Measurements from ENCODE around the gene TNFRSF11A.

The TNFRSF11A gene

DNA sequence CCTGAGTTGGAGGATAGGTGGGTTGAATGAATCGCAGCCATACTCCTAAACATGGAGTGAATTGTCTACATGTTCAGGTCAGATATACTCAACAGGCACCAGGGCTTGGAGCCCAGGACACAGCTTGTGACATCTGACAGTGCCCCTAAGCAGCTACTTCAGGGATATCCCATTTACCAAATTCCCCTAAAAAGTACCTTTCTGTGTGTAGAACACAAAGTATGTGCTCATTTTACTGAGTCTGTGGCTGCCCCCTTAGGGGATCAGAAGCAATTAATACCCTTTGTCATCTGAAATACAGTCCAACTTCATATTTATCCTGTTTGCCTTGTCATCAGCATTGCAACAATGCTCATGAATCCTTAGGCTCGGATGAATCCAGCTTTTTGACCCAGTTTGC lies 20.8 kb downstream of the TNFRSF11A start:
- DNase-seq (ENCODE audit: low spot score), result no peak

DNA sequence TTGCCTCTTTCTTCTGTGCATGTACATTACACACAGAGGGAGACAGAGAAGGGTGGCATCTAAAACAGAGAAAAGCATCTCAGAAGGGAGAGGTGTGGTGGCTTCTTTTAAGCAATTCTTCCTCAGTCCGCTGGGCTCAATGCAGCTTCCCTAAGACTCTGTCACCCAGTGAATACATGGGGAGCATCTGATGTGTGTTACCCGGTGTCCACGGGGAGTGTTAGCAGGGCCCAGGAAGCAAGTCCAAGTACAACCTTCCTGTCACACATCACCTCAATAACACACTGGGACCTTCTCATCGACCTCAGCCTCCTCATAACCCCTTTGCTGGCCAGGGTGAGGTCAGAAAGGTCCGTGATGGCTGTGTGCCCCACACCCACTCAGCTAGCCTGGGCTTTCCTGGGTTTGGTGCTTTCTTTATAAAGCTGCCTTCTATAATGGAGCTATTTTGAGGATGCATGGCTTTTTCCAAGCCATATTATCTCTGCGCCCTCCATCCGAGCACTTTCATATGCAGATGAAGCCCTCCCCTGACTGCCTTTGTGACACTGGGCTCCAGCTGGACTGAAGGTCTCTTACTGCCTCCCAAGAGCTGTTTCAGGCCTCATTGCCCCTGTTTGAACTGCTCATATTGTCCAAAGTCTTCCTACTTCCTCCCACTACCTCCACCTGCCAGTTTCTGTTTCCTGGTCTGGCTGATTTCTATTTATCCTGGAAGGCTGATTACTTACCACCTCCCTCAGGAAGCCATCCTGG lies 21.4 kb downstream of the TNFRSF11A start:
- DNase-seq (ENCODE audit: low spot score), result no peak

DNA sequence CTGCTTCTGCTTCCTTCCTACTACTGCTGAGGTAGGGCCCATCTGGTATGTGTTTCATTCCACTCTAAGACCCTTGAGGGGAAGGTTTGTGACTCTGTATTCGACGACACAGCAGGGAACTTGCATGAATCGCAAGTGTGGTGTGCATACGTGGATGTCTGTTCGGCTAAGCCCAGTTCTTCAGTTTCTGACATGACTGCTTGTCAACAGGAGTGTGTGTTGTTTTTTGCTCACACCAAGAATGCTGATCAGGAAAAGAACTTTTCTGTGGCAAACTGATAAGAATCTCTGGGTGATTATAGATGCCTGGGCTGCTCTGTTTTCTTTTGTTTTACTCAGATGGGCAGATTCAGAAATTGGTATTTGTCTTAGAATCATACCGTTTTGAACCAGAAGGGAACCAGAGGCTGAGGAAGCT lies 22.0 kb downstream of the TNFRSF11A start:
- no peak for DNase-seq (ENCODE audit: low spot score)

DNA sequence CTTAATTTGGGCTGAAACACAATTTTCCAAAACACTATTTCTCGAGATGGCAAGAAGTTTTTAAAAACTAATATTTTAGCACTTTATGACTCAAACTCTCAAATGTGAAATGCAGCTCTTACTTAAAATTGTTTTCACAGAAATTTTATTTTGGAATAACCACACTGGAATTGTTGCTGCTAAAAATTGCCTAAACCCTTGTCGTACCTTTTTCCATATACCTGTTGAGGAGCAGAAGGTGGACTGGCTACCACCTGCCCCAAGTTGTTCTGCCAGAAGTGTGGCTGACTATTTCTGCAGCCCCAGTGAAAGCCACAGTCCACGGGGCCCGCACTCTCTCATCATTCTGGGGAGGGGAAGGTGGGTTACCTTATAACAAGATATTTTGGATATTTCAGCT lies 23.4 kb downstream of the TNFRSF11A start:
- DNase-seq (ENCODE audit: low spot score), result no peak

DNA sequence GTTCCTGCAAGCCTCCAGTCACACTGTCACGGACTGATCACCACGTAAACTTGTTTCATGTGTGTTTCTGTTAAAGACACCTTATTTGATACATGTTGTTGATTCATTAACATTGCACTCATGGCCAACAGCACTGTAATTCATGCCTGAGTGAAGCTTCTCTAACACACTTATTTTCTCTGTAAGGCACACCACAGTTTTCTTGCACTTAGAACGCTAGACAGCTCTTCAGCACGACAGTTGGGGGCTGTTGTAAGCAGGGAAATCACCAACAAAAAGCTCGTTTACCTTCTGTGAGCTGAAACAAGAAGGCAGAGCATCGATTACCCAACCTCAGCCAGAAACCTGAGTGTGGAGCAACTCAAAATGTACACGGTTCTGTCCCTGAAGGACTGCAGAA lies 28.1 kb downstream of the TNFRSF11A start:
- no peak for DNase-seq (ENCODE audit: low spot score)

DNA sequence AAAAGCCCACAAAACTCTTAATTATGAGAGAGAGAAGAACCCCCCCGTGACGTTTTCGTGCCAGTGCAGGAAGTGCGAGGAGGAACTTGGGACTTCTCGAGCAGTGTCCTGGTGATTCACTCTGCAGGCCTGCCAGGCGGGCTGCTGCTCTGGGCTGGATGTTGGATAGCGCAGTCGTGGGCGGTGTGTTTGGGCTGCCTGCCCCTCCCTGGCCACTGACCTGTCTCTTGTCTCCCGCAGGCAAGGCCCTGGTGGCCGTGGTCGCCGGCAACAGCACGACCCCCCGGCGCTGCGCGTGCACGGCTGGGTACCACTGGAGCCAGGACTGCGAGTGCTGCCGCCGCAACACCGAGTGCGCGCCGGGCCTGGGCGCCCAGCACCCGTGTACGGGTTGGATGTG lies 29.0 kb downstream of the TNFRSF11A start:
- no peak for DNase-seq (ENCODE audit: low spot score)

DNA sequence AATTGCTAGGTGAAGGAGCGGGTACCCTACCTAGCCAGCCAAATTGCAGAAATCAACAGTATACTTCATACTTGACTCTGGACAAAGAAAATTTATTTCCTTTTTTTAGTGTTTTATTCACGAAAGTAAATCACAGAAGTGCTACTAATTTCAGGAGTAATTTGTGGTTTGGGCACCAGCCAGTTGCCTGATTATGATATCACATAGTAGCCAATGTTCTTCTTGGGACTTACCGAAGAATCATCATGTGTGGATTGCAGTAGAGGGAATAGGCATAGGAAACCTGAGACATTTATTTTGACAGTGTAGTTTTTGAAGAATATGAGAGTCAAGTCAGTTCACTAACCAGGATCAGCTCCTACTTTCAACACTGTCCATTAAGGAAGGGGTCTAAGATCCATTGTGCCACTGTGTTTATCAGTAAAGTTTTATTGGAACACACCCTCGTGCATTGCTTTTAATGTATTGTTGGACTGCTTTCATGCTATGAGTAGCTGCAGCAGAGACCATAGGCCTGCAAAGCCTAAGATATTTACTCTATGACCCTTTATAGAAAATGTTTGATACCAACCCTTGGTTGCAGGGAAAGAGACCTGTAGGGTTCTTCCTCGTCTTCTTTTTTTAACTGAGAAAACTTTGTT lies 32.1 kb downstream of the TNFRSF11A start:
- no peak for DNase-seq (ENCODE audit: low spot score)

DNA sequence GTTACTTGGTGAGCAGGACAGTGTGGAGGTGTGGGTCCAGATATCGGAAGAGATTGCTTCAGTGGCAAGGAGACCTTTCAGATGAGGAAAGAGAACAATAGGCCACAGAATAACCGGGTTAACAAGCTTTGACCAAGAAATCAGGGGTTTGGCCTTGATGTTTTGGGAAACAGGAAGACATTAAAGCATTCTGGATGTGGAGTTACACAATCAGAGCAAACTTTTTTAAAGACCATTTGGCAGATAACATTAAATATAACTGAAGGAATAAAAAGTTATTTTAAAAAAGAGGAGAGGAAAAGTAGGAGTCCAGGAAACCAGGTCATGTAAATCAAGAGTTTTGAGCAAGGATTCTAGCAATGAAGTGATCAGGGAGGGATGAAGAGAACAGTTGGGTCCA lies 35.7 kb downstream of the TNFRSF11A start:
- no peak for DNase-seq (ENCODE audit: low spot score)

DNA sequence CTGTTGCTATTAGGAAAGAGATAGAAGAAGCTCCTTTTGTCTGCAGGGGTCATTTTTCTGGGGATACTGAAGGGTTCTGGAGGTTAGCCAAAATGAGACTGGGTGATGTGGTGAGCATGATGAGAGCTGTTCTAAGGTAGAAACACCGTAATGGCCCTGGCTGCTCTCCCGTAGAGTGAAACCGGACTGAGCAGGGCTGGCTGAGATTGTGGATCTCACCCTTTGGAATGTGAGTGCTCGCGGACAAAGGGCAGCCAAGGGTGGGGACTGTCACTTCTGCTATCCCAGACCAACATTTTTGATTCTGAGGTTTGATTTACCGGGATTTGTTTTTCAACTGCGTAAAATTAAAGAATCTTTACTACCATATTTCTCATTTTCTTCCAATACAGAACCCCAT lies 36.2 kb downstream of the TNFRSF11A start:
- no peak for DNase-seq (ENCODE audit: low spot score)

DNA sequence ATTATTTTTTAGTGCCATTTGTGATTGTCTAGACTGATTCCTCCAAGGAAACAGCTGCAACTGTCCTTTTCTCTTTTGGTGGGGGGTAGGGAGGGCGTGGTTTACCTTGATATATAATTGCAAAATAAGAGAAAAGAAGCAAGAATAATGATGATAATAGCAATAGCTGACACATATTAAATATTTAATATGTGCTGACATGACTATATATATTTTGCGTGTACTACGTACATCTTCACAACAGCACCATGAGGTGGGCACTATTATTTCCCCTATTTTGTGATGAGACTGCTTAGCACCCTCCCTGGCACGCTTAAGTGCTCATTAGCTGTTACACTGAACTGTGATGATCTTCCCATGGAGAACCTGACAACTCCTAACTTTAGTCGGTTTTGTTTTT lies 39.4 kb downstream of the TNFRSF11A start:
- no peak for DNase-seq (ENCODE audit: low spot score)

DNA sequence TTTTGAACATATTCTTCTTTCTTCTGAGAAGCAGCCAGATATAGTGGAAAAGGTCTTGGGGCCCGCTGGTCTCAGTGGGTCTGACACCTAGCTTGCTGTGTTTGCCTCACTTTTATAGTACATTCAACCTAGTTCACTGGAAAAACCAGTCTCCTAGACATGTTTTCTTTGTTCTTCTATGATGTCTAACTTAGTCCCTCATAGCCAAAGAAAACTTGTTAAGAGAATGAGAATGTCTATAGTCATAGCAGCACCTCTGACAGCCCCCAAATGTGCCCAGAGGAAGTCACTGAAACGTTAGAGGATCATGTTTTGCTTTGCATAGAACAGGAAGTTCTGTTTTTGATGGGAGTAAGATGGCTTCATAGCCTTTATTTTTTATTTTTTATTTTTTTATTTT lies 40.3 kb downstream of the TNFRSF11A start:
- DNase-seq (ENCODE audit: low spot score), result no peak

DNA sequence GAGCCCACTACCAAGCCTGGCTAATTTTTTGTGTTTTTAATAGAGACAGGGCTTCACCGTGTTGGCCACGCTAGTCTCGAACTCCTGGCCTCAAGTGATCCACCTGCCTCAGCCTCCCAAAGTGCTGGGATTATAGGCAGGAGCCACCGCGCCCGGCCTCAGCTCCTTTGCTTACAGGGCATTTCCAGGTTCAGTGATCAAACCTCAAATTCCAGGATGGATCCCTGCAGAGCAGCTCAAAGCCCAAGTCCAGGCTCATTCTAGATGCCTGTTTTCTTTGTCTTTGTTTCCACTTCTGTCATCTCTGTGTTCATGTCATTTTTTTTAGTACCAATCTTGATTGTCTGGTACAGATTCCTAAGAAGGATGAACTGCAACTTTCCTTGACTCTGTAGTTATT lies 41.9 kb downstream of the TNFRSF11A start:
- DNase-seq (ENCODE audit: low spot score), result no peak

DNA sequence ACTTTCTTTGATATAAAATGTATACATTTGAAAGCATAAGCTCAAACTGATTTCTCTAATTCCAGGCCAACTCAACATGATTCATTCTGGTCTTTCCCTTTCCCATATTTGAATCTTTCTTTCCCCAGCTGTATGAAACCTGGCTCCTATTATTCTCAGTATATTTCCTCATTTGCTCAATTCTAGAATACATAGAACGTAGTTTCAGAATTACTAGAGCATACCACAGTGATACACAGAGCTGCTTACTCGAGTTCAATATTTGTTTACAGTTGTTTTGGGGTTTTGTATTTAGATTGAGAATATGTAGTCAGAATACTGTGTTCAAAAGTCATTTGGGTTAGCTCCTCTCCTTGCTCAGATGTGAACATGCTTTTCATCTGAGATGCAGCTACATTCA lies 43.0 kb downstream of the TNFRSF11A start:
- DNase-seq (ENCODE audit: low spot score), result no peak

DNA sequence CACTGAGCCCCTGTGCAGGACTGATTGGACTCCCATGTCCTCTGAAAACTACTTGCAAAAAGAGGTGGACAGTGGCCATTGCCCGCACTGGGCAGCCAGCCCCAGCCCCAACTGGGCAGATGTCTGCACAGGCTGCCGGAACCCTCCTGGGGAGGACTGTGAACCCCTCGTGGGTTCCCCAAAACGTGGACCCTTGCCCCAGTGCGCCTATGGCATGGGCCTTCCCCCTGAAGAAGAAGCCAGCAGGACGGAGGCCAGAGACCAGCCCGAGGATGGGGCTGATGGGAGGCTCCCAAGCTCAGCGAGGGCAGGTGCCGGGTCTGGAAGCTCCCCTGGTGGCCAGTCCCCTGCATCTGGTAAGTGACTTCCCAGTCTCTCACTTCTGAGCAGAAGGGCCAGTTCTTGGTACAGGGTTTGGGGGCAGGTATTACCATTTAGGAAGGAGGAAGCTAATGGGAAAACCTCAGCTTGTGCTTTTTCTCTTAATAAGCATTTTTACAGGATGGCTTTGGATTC lies 44.1 kb downstream of the TNFRSF11A start:
- DNase-seq (ENCODE audit: low spot score), result no peak

DNA sequence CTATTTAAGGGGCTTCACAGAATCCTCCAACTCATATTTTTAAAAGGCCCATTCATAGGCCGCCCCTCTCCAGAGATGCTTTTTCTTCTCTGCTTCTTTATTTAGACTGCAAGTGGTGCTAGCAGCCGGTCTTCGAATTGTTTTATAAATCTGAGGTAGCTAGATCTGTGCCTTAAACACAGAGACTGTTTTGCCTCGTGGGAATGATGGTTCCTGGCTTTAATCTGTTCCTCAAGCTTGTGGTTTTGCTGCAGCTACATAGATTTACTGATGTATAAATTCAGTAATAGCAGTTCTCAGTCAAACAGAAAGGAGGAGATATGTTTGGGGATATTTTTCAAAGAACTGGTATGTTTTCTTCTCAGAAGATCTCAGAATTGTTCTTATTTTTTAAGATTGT lies 45.3 kb downstream of the TNFRSF11A start:
- no peak for DNase-seq (ENCODE audit: low spot score)

DNA sequence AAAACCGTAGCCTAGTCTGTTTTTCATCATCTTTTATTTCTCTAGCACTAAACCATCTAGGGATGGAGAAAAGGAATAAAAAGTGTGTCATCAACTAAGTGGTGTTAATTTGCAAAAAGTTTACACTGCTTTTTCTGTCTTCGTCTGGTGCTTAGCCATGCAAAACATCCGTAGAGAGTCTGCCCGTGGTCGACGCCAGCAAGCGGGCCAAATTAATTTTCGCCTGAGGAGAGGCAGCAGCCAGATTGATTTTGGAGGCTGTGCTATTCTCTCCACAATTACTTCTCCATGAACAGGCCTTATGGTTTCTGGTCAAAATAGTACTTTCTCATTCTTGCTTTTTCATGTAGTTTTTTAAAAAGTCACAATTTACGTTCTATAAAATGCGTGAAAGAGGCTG lies 46.3 kb downstream of the TNFRSF11A start:
- DNase-seq (ENCODE audit: low spot score), result no peak

DNA sequence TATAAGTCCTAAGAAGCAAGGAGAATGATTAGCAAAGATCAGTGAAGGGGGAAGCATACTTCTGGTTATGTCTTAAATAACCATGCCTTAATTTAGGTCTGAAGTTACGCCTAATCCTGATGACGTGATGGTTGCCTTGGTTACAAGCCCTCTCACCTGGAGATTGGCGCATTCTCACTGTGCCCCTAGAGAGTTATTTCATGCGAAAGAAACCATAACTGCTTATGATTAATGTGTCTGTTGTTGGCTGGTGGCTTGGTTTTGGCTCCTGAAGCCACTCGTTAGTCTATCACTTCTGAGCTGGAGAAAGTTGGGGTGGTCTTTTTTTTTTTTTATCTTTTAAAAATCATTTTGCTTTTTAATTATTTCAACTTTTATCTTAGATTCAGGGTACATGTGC lies 47.0 kb downstream of the TNFRSF11A start:
- no peak for DNase-seq (ENCODE audit: low spot score)

DNA sequence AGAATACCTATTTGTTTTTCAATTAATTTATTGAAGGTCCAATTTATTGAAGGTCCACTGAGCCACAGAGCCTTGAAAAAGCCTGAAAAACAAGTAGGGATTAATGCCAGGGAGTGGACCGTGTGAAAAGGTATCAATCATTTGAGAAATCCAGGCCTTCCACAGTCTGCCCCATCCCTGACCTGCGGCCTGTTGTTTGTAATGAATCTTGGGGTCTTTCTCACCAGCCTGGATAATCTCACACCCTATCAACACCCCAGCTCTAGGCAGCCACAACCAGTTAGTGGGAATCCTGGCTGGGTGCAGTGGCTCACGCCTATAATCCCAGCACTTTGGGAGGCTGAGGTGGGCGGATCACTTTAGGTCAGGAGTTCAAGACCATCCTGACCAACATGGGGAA lies 47.8 kb downstream of the TNFRSF11A start:
- DNase-seq (ENCODE audit: low spot score), result no peak

DNA sequence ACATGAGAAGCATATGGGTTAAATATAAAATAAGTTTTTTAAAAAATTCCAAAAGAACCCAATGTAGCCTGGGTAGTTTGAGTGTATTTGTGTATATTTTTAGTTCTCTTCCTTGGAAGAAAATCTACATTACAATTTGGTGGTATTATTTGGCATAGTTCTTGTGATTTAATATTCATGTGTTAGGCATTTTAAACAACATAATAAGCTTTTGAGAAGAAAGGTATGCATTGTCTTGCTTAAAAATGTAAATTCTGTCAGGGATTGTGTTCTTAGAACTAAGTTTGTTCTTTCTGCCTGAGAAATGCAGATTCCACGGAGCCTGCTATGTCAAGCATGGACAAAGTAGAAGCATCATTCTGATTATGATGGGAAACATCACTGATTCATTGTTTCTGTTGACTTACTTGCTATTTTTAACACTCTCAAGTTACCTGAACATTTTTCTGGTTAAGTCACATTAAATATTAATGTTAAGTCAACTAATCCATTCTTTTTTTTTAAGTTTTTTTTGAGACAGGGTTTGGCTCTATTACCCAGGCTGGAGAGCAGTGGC lies 49.4 kb downstream of the TNFRSF11A start:
- DNase-seq (ENCODE audit: low spot score), result no peak

DNA sequence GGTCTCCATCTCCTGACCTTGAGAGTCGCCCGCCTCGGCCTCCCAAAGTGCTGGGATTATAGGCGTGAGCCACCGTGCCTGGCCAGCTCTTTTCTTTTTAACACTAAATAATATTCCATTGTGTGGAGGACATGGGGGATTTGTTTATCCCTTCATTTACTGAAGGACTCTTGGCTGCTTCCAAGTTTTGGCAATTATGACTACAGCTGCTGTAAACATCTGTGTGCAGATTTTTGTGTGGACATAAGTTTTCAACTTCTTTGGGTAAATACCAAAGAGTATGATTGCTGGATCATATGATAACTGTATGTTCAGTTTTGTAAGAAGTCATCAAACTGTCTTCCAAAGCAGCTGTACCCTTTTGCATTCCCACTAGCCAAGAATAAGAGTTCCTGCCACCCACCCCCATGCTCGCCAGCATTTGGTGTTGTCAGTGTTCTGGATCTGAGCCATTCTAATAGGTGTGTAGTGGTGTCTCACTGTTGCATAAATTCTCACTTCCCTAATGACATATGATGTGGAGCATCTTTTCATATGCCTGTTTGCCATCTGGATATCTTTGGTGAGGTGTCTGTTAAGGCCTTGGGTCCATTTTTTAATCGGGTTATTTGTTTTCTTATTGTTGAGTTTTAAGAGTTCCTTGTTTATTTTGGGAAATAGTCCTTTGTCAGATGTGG lies 52.2 kb downstream of the TNFRSF11A start:
- no peak for DNase-seq (ENCODE audit: low spot score)

DNA sequence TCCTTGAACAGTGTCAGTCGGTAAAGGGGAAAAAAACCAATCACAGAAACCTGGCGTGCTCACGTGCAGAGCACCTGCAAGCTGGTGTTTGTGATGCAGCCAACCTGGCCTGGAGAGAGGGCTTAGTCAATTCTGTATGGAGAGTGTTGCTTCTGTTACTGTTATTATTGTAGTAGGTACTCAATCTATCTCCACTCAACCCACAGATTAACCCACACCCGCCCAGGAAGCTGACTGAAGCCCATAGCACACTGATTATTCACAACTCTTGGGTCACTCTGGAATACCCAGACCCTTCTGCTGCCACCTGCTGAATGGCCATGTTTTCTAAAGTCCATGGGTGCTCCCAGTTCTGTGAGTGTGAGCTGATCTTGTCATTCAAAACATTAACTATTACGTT lies 53.9 kb downstream of the TNFRSF11A start:
- no peak for DNase-seq (ENCODE audit: low spot score)

DNA sequence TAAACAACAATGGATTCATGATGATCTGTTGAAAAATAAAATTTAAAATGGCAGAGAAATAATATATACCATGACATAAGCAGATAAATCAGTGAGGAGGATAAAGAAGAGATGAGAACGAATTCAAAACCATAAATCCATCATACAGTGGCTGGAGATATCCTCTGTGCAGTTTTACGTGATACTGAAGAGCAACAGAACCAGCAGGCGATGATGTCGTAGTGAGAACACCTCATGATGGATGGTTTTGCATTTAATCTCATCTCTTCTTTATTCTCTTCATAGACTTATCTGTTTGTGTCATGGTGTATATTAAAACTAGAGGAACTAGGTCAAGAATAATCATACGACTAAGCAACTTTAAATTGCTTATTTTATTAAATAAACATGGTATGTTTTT lies 56.3 kb downstream of the TNFRSF11A start:
- no peak for DNase-seq (ENCODE audit: low spot score)

DNA sequence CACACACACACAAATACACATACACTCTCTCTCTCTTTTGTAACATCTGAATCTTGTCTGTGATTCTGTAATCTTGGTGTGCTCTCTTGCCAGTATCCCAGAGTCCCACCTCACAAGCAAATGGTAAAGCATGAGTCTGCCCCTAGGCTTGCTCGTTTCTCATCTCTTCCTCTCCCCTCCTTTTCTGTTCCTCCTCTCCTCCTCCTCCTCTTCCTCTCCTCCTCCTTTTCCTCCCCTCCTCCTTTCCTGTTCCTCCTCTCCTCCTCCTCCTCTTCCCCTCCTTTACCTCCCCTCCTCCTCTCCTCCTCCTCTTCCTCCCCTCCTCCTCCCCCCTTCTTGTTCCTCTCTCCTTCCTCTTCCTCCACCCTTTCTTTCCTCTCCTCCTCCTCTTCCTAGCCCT lies 59.0 kb downstream of the TNFRSF11A start:
- DNase-seq (ENCODE audit: low spot score), result no peak

Data from RKO (cell line).